OCI-LY7 (cell line): ENCODE measurements around the gene CCDC78.

Source experiments
- CTCF ChIP-seq: fragments of 200-600 bp; sonication (generic); conservative IDR thresholded peaks from 2 replicates; pipeline ENCODE4 v1.5.1; 2014; ENCODE audit warnings: mild to moderate bottlenecking, antibody characterized with exemption, low read length, moderate library complexity, mixed read lengths
- EZH2phosphoT487 ChIP-seq: fragments of 200-600 bp; sonication (generic); IDR thresholded peaks from 2 replicates; pipeline ENCODE4 v1.6.1; 2018; ENCODE audit warnings: low read depth, borderline replicate concordance, mild to moderate bottlenecking, mixed run types, antibody characterized with exemption, low read length, moderate library complexity, mixed read lengths

GRCh38 chr16:714079-714478, 12.2 kb downstream of the CCDC78 start:
- no peak for TF ChIP-seq CTCF
- TF ChIP-seq EZH2phosphoT487 = no peak
